Activated CD4-positive, alpha-beta T cell treated with anti-CD3 and anti-CD28 coated beads for 48 hours (primary cell): Measurements from ENCODE around the gene NOTCH3.

ENCODE experiments used
- DNase-seq: peaks from one replicate; pipeline ENCODE4 v3.0.0-alpha.2; 2020

NOTCH3 gene

GRCh38 chr19:15195371-15196334, 5.1 kb downstream of the NOTCH3 start:
- peak; percentile 37 for DNase-seq

GRCh38 chr19:15194938-15195337, 5.9 kb downstream of the NOTCH3 start:
- DNase-seq, result no peak

GRCh38 chr19:15191982-15192381, 8.8 kb downstream of the NOTCH3 start:
- no peak for DNase-seq

- DNase-seq, result no peak
Measured at GRCh38 chr19:15191514-15191913, 9.3 kb downstream of the NOTCH3 start.

- no peak for DNase-seq
Measured at GRCh38 chr19:15188851-15189250, 11.9 kb downstream of the NOTCH3 start.

- peak; percentile 47 for DNase-seq
Measured at GRCh38 chr19:15187026-15188007, 13.5 kb downstream of the NOTCH3 start.

- no peak for DNase-seq
Measured at GRCh38 chr19:15185188-15185587, 15.6 kb downstream of the NOTCH3 start.

- no peak for DNase-seq
Measured at GRCh38 chr19:15184776-15185175, 16.0 kb downstream of the NOTCH3 start.

- DNase-seq, result no peak
Measured at GRCh38 chr19:15181394-15181793, 19.4 kb downstream of the NOTCH3 start.

GRCh38 chr19:15180451-15181390, 20.1 kb downstream of the NOTCH3 start:
- DNase-seq, result no peak

GRCh38 chr19:15178629-15179308, 22.0 kb downstream of the NOTCH3 start:
- DNase-seq, result no peak

- DNase-seq, result peak; percentile 89
Measured at GRCh38 chr19:15177269-15178116, 23.3 kb downstream of the NOTCH3 start.

- no peak for DNase-seq
Measured at GRCh38 chr19:15175609-15176008, 25.2 kb downstream of the NOTCH3 start.

GRCh38 chr19:15173746-15174404, 26.9 kb downstream of the NOTCH3 start:
- DNase-seq, result no peak

- DNase-seq, result no peak
Measured at GRCh38 chr19:15170345-15170744, 30.4 kb downstream of the NOTCH3 start.

GRCh38 chr19:15169541-15170285, 31.1 kb downstream of the NOTCH3 start:
- DNase-seq, result no peak

GRCh38 chr19:15166700-15167099, 34.1 kb downstream of the NOTCH3 start:
- DNase-seq, result no peak

GRCh38 chr19:15161028-15161984, 39.5 kb downstream of the NOTCH3 start:
- no peak for DNase-seq
